A549 (cell line): ENCODE measurements around the gene TEN1. TPM values are rescaled to one million over a fixed set of nuclear protein-coding genes. Genes with fewer than 3 reads are reported as not detected.
A peak's percentile ranks its signal among the peaks of the same experiment; 100 is the strongest.

Experiments used
- ATAC-seq, 2 experiments: fragments of 200-7000 bp in 1 of 2; fragments of >200 bp in 1 of 2; cut with Nextera tagmentation in 1 of 2; cut with Tn5 transposase in 1 of 2; 3 replicates each; pipeline versions ENCODE4 v1.8.0 to v1.9.1; 2018 to 2020; ENCODE audit warnings: mild to moderate bottlenecking in 1 of 2, moderate library complexity in 1 of 2
- CTCF ChIA-PET: fragments of 300-600 bp; sonication (Branson Sonifier 250); formaldehyde crosslinking; extraction: SDS; loops from one replicate; lab custom pipeline; 2021; ENCODE audit warnings: antibody characterized with exemption, inconsistent platforms; lab: Yijun Ruan, JAX
- POLR2A ChIA-PET: fragments of 350-600 bp; formaldehyde crosslinking; extraction: SDS; loops from one replicate; lab custom pipeline; 2021; ENCODE audit warnings: antibody characterized with exemption, inconsistent platforms; lab: Yijun Ruan, JAX
- DNase-seq, 2 experiments: peaks; one replicate each; pipeline versions ENCODE4 v3.0.0 to v3.0.0-alpha.2; 2011 to 2016; ENCODE audit warnings: low read depth in 1 of 2, low spot score in 1 of 2
- FAIRE-seq: peaks from 2 replicates; lab custom pipeline; 2011; peaks lifted over from hg19 to GRCh38; lab: Jason Lieb, UNC
- H3K27ac ChIP-seq, 2 experiments: fragments of >200 bp; sonication (Bioruptor Twin); formaldehyde crosslinking; 3 replicates each; pipeline ENCODE4 v1.5.1; 2016 to 2017
- H3K4me1 ChIP-seq: fragments of >200 bp; sonication (Bioruptor Twin); formaldehyde crosslinking; 3 replicates; pipeline ENCODE4 v1.6.1; 2016
- H3K4me2 ChIP-seq: fragments of >200 bp; sonication (Bioruptor Twin); formaldehyde crosslinking; 3 replicates; pipeline ENCODE4 v1.6.1; 2016
- H3K4me3 ChIP-seq: fragments of >200 bp; sonication (Bioruptor Twin); formaldehyde crosslinking; 3 replicates; pipeline ENCODE4 v1.5.1; 2016
- H3K9me3 ChIP-seq: fragments of >200 bp; sonication (Bioruptor Twin); formaldehyde crosslinking; 3 replicates; pipeline ENCODE4 v1.6.1; 2016
- CBX2 ChIP-seq: fragments of 200-600 bp; sonication (generic); IDR thresholded peaks from 2 replicates; pipeline ENCODE4 v1.6.1; 2016; ENCODE audit warnings: low read depth, mild to moderate bottlenecking, borderline replicate concordance
- HDAC2 ChIP-seq: fragments of 200-600 bp; sonication (generic); IDR thresholded peaks from 2 replicates; pipeline ENCODE4 v1.6.1; 2016
- MAFK ChIP-seq: fragments of 450-650 bp; IDR thresholded peaks from 2 replicates; pipeline ENCODE4 v1.6.1; 2014; ENCODE audit not compliant: partially characterized antibody
- MYC ChIP-seq: IDR thresholded peaks from 2 replicates; pipeline ENCODE4 v1.6.1; 2012; ENCODE audit warnings: mild to moderate bottlenecking, inconsistent platforms, low read length, improper control_type of control experiment, borderline replicate concordance
- NR3C1 ChIP-seq: fragments of >200 bp; sonication (Bioruptor Twin); formaldehyde crosslinking; IDR thresholded peaks from 3 replicates; pipeline ENCODE4 v1.6.1; 2017
- RAD21 ChIP-seq, 2 experiments: fragments of >200 bp in 1 of 2; sonication (Bioruptor Twin) in 1 of 2; formaldehyde crosslinking in 1 of 2; IDR thresholded peaks in 1 of 2; conservative IDR thresholded peaks in 1 of 2; 2 replicates in 1 of 2; 3 replicates in 1 of 2; pipeline ENCODE4 v1.6.1; 2012 to 2018; ENCODE audit warnings: inconsistent platforms in 1 of 2
- REST ChIP-seq: fragments of 200-600 bp; sonication (generic); IDR thresholded peaks from 2 replicates; pipeline ENCODE4 v1.6.1; 2016; ENCODE audit warnings: antibody characterized with exemption, mild to moderate bottlenecking, moderate library complexity
- RNF2 ChIP-seq: fragments of 200-600 bp; sonication (generic); IDR thresholded peaks from 2 replicates; pipeline ENCODE4 v1.6.1; 2016; ENCODE audit warnings: low read depth, mild to moderate bottlenecking, antibody characterized with exemption, moderate library complexity, borderline replicate concordance
- SMC3 ChIP-seq: fragments of >200 bp; sonication (Bioruptor Twin); formaldehyde crosslinking; IDR thresholded peaks from 3 replicates; pipeline ENCODE4 v1.6.1; 2018; ENCODE audit warnings: inconsistent platforms
- TFCP2L1 ChIP-seq: fragments of 250-450 bp; sonication (Bioruptor Pico); IDR thresholded peaks from 2 replicates; pipeline ENCODE4 v1.5.0; 2021; ENCODE audit warnings: mild to moderate bottlenecking
- ZC3H11A ChIP-seq: fragments of 450-650 bp; IDR thresholded peaks from 2 replicates; pipeline ENCODE4 v1.6.1; 2014; ENCODE audit warnings: antibody characterized with exemption, mild to moderate bottlenecking
- ZFP36 ChIP-seq: fragments of 450-650 bp; IDR thresholded peaks from 2 replicates; pipeline ENCODE4 v1.6.1; 2014; ENCODE audit warnings: borderline replicate concordance; ENCODE audit not compliant: partially characterized antibody
- WGBS: methylation state at CpG from one replicate; pipeline ENCODE4 v1.1.6; 2017; ENCODE audit errors: missing lambda C conversion rate; 5-methylcytosine and 5-hydroxymethylcytosine counted together
- polyA plus RNA-seq, 4 experiments: library from polyadenylated mRNA; depleted of rRNA in 3 of 4; stranded (reverse); fragments of >200 nt; fragmentation: RNase III in 1 of 4; extraction: RNeasy Plus Mini Kit Qiagen cat#74134 plus additional on column Dnase treatment in 1 of 4; gene quantifications; 2 replicates in 3 of 4; 3 replicates in 1 of 4; pipeline ENCODE4 v1.2.3, GENCODE V29; 2011 to 2017
- TF ChIP-seq, protein P1 (sequence below): IDR thresholded peaks from 2 replicates; pipeline ENCODE4 v1.6.1; 2012
- TF ChIP-seq, protein P2 (sequence below): fragments of 450-650 bp; IDR thresholded peaks from 2 replicates; pipeline ENCODE4 v1.6.1; 2014; ENCODE audit warnings: antibody characterized with exemption
- TF ChIP-seq, protein P3 (sequence below): fragments of >200 bp; sonication (Bioruptor Twin); formaldehyde crosslinking; IDR thresholded peaks from 3 replicates; pipeline ENCODE4 v1.5.1; 2016
- TF ChIP-seq, protein P4 (sequence below): IDR thresholded peaks from 2 replicates; pipeline ENCODE4 v1.6.1; 2012; ENCODE audit warnings: low read depth, borderline replicate concordance

The TEN1 gene
- polyA plus RNA-seq, 2 of the 4 experiments (the other 2 are of a cell fraction): 11.8 to 15.7 TPM

GRCh38 chr17:76025294-76025693, 46.3 kb downstream of the TEN1 start:
- ATAC-seq (no peak), FAIRE-seq (no peak), DNase-seq (no peak)
- no peaks in the 10 kb centered on the region for H3K9me3 ChIP-seq
- POLR2A ChIA-PET: no interaction called here
- H3K4me1 ChIP-seq: peaks cover 29% of the 10 kb centered on the region
- H3K4me3 ChIP-seq: no peak overlapping the region
- no peak for TF ChIP-seq TFCP2L1
- no peak for TF ChIP-seq ZFP36
- no peak for TF ChIP-seq MAFK
- TF ChIP-seq NR3C1: no peak
- no peak for TF ChIP-seq REST
- TF ChIP-seq CBX2: no peak
- H3K27ac ChIP-seq: no peak overlapping the region
- CTCF ChIA-PET: interaction anchor here (0.8 to 23.8 kb wide), 5 partner anchors 12 to 254 kb away, joined by 3 to 357 read pairs (median 4); no protein-coding TSS in a partner anchor
- H3K4me2 ChIP-seq: no peak overlapping the region
- WGBS: 90% methylated on average over 12 of the region's 12 CpGs

DNA sequence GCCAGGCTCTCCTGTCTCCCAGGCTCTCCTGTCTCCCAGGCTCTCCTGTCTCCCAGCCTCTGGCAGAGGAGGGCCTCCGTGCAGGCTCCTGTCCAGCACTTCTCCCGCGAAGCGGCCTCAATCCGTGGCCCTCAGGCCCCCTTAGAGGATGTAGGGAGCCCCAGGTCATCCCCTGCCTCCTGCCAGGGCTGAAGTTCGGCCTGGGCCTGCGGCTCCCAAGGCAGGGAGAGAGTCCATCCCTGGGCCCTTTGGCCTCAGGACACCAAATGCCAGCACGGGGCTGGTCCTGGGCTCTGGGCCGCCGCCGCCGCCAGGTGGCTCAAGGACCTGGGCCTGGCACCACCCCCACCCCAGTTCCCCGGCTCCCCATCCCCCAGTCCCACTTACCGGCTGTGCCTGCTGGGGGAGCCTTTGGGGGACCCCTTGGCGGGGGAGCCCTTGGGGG, 47.7 kb downstream of the TEN1 start:
- TF ChIP-seq SMC3 (peak; percentile 63), ZC3H11A (no peak), RAD21 (conservative IDR thresholded peaks at IDR 0.05 in 1 of 2, IDR thresholded peaks at IDR 0.05 in 1 of 2) (peak in 1 of 2 experiments; percentile 31; a peak in 1 of 5 replicates), MAFK (no peak), TFCP2L1 (no peak), MYC (no peak), HDAC2 (no peak), RNF2 (no peak)
- TF ChIP-seq, protein P1, sequence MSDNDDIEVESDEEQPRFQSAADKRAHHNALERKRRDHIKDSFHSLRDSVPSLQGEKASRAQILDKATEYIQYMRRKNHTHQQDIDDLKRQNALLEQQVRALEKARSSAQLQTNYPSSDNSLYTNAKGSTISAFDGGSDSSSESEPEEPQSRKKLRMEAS: 0 out of 2 replicates have a peak, but pooled peaks have one; percentile 5
- TF ChIP-seq, protein P2, sequence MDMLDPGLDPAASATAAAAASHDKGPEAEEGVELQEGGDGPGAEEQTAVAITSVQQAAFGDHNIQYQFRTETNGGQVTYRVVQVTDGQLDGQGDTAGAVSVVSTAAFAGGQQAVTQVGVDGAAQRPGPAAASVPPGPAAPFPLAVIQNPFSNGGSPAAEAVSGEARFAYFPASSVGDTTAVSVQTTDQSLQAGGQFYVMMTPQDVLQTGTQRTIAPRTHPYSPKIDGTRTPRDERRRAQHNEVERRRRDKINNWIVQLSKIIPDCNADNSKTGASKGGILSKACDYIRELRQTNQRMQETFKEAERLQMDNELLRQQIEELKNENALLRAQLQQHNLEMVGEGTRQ: no peak
- TF ChIP-seq, protein P3, sequence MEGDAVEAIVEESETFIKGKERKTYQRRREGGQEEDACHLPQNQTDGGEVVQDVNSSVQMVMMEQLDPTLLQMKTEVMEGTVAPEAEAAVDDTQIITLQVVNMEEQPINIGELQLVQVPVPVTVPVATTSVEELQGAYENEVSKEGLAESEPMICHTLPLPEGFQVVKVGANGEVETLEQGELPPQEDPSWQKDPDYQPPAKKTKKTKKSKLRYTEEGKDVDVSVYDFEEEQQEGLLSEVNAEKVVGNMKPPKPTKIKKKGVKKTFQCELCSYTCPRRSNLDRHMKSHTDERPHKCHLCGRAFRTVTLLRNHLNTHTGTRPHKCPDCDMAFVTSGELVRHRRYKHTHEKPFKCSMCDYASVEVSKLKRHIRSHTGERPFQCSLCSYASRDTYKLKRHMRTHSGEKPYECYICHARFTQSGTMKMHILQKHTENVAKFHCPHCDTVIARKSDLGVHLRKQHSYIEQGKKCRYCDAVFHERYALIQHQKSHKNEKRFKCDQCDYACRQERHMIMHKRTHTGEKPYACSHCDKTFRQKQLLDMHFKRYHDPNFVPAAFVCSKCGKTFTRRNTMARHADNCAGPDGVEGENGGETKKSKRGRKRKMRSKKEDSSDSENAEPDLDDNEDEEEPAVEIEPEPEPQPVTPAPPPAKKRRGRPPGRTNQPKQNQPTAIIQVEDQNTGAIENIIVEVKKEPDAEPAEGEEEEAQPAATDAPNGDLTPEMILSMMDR: peak; percentile 42
- TF ChIP-seq, protein P4, sequence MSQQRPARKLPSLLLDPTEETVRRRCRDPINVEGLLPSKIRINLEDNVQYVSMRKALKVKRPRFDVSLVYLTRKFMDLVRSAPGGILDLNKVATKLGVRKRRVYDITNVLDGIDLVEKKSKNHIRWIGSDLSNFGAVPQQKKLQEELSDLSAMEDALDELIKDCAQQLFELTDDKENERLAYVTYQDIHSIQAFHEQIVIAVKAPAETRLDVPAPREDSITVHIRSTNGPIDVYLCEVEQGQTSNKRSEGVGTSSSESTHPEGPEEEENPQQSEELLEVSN: 0 out of 2 replicates have a peak, but pooled peaks have one; percentile 14
- ATAC-seq: peak; percentile 79 to 85
- Histone ChIP-seq H3K4me3 (peak overlapping the region; percentile 74), H3K4me1 (peaks cover 29% of the 10 kb centered on the region), H3K27ac (peak overlapping the region; percentile 93), H3K9me3 (no peaks in the 10 kb centered on the region), H3K4me2 (peak overlapping the region; percentile 93)
- CTCF ChIA-PET: interaction anchor here (1.0 to 23.8 kb wide), 6 partner anchors 14 to 273 kb away, joined by 3 to 357 read pairs (median 4); no protein-coding TSS in a partner anchor
- no peak for FAIRE-seq
- POLR2A ChIA-PET: no interaction called here
- DNase-seq: peak in 1 of 2 experiments; percentile 53
- 2% methylated on average over 10 of the region's 15 CpGs for WGBS
